Measurements from ENCODE around the gene NOL9. TPM values are rescaled to one million over a fixed set of nuclear protein-coding genes. Genes with fewer than 3 reads are reported as not detected.

The NOL9 gene
- total and polyA plus RNA-seq, 2 of the 13 experiments (the other 11 are each of a cell fraction or from before 2014, with no cell fraction given): 18.0 to 24.7 TPM

DNA sequence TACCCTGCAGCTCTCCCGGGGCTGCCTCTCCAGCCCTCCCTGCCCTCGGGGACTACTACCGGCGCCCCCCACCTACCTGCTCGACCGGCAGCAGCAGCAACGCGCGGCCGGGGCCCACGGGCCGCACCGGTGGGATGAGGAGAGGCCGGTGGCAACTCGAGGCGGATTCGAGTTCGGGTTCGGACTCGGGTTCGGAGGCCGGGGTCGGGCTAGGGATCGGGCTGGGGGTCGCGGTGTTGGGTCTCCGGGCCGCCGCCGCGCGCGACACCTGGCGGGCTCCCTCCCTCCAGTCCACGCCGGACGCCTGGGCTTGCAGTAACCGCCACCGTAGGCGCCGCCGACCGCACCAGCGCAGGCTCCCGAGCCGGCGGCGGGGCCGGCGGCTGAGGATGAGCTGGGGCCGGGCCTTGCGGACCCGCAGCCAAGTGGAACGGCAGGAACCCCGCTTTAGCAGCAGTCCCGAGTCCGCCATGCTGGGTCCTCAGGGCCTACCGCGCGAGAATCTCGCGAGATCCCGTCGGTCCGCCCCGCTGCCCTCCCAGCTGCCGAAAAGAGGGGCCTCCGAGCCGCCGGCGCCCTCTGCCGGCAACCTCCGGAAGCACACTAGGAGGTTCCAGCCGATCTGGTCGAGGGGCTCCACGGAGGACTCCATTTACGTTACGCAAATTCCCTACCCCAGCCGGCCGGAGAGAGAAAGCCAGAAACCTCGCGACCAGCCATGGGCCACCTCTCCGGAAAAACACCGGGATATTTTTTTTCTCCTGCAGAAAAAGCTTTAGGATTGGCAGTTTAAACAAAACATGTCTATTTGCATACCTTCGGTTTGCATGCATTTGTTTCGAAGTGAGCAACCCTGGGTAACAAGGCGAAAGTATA is at the start of gene NOL9 (continued):
- TF ChIP-seq, protein P1, sequence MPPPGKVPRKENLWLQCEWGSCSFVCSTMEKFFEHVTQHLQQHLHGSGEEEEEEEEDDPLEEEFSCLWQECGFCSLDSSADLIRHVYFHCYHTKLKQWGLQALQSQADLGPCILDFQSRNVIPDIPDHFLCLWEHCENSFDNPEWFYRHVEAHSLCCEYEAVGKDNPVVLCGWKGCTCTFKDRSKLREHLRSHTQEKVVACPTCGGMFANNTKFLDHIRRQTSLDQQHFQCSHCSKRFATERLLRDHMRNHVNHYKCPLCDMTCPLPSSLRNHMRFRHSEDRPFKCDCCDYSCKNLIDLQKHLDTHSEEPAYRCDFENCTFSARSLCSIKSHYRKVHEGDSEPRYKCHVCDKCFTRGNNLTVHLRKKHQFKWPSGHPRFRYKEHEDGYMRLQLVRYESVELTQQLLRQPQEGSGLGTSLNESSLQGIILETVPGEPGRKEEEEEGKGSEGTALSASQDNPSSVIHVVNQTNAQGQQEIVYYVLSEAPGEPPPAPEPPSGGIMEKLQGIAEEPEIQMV (CRISPR knock-in tag; IDR thresholded peaks at IDR 0.05; ENCODE audit: low read depth): peak; percentile 92
- TF ChIP-seq NONO (IDR thresholded peaks at IDR 0.05) (no peak), NONO (CRISPR knock-in tag; conservative IDR thresholded peaks at IDR 0.05) (peak; percentile 74; the same call in 1 of the 2 replicates), DPF2 (CRISPR knock-in tag; IDR thresholded peaks at IDR 0.05; ENCODE audit: borderline replicate concordance, low read depth) (no peak), RNF2 (conservative IDR thresholded peaks at IDR 0.05; ENCODE audit: low read depth) (no peak), MYNN (CRISPR knock-in tag; IDR thresholded peaks at IDR 0.05; ENCODE audit: low read depth) (no peak), AKAP8 (CRISPR knock-in tag; IDR thresholded peaks at IDR 0.05) (peak; percentile 80; the same call in 1 of the 2 replicates), ZKSCAN8 (CRISPR knock-in tag; IDR thresholded peaks at IDR 0.05; ENCODE audit: borderline replicate concordance) (no peak), ZFP82 (CRISPR knock-in tag; IDR thresholded peaks at IDR 0.05; ENCODE audit: borderline replicate concordance) (no peak), ZNF841 (CRISPR knock-in tag; IDR thresholded peaks at IDR 0.05; ENCODE audit: borderline replicate concordance) (no peak), ZNF235 (CRISPR knock-in tag; IDR thresholded peaks at IDR 0.05; ENCODE audit: borderline replicate concordance) (peak; percentile 79), MEF2D (CRISPR knock-in tag; IDR thresholded peaks at IDR 0.05) (no peak), ZNF772 (CRISPR knock-in tag; IDR thresholded peaks at IDR 0.05) (peak; percentile 21; the same call in 1 of the 2 replicates), ZNF83 (CRISPR knock-in tag; IDR thresholded peaks at IDR 0.05; ENCODE audit: borderline replicate concordance) (no peak), GABPB1 (CRISPR knock-in tag; IDR thresholded peaks at IDR 0.05) (peak; percentile 88), ZNF207 (IDR thresholded peaks at IDR 0.05; ENCODE audit: borderline replicate concordance) (no peak), GATAD2A (CRISPR knock-in tag; IDR thresholded peaks at IDR 0.05) (peak; percentile 55), RBM39 (IDR thresholded peaks at IDR 0.05; ENCODE audit: low read depth, low read length, poor library complexity, severe bottlenecking) (peak; percentile 51), YEATS2 (CRISPR knock-in tag; IDR thresholded peaks at IDR 0.05; ENCODE audit: borderline replicate concordance) (peak; percentile 92), SIX4 (CRISPR knock-in tag; IDR thresholded peaks at IDR 0.05) (no peak), TCF7L2 (IDR thresholded peaks at IDR 0.05; ENCODE audit: low read depth, low read length) (no peak)
- TF ChIP-seq, protein P2, sequence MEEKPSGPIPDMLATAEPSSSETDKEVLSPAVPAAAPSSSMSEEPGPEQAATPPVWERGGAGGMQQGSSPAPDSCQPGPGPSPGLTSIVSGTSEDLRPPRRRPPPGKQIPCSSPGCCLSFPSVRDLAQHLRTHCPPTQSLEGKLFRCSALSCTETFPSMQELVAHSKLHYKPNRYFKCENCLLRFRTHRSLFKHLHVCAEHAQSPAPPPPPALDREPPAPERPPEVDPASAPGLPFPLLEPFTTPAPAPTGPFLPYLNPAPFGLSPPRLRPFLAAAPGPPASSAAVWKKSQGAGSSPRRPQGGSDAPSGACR (CRISPR knock-in tag; IDR thresholded peaks at IDR 0.05): 0 out of 2 replicates have a peak, but pooled peaks have one; percentile 68
- TF ChIP-seq, protein P3, sequence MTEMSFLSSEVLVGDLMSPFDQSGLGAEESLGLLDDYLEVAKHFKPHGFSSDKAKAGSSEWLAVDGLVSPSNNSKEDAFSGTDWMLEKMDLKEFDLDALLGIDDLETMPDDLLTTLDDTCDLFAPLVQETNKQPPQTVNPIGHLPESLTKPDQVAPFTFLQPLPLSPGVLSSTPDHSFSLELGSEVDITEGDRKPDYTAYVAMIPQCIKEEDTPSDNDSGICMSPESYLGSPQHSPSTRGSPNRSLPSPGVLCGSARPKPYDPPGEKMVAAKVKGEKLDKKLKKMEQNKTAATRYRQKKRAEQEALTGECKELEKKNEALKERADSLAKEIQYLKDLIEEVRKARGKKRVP (CRISPR knock-in tag; IDR thresholded peaks at IDR 0.05): no peak
- TF ChIP-seq, protein P4, sequence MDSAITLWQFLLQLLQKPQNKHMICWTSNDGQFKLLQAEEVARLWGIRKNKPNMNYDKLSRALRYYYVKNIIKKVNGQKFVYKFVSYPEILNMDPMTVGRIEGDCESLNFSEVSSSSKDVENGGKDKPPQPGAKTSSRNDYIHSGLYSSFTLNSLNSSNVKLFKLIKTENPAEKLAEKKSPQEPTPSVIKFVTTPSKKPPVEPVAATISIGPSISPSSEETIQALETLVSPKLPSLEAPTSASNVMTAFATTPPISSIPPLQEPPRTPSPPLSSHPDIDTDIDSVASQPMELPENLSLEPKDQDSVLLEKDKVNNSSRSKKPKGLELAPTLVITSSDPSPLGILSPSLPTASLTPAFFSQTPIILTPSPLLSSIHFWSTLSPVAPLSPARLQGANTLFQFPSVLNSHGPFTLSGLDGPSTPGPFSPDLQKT (CRISPR knock-in tag; IDR thresholded peaks at IDR 0.05; ENCODE audit: borderline replicate concordance): no peak
- TF ChIP-seq, protein P5, sequence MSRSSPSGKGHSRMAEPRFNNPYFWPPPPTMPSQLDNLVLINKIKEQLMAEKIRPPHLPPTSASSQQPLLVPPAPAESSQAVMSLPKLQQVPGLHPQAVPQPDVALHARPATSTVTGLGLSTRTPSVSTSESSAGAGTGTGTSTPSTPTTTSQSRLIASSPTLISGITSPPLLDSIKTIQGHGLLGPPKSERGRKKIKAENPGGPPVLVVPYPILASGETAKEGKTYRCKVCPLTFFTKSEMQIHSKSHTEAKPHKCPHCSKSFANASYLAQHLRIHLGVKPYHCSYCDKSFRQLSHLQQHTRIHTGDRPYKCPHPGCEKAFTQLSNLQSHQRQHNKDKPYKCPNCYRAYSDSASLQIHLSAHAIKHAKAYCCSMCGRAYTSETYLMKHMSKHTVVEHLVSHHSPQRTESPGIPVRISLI (CRISPR knock-in tag; IDR thresholded peaks at IDR 0.05; ENCODE audit: borderline replicate concordance): no peak
